ENCODE data around the gene IRS2.
A peak's percentile ranks its signal among the peaks of the same experiment; 100 is the strongest.

IRS2 gene

DNA sequence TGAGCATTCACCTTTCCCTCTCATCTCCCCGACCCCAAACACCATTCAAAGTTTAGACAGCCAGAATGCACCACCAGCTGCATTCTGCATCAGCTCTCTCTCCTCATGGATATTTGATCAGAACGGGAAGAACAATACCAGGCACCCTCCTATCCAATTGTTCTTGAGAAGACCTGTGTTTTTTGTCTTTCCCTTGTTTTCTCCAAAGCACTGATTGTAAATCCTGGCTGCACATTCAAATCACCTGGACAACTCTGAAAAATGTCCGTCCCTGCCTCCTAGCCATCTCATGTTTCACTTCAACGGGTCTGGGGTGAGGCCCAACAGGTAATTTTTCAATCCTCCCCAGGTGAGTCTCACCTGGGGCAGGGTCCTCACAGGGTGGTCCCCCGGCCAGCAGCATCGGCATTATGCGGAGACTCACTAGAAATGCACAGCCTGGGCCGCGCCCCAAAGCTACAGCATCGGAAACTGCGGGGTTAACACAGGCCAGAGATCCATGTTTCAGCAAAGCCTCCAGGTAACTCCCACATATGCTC, 5.5 kb downstream of the IRS2 start:
- no peak for DNase-seq

- no peak for DNase-seq
Measured at GRCh38 chr13:109779876-109780510, 6.4 kb downstream of the IRS2 start.

DNA sequence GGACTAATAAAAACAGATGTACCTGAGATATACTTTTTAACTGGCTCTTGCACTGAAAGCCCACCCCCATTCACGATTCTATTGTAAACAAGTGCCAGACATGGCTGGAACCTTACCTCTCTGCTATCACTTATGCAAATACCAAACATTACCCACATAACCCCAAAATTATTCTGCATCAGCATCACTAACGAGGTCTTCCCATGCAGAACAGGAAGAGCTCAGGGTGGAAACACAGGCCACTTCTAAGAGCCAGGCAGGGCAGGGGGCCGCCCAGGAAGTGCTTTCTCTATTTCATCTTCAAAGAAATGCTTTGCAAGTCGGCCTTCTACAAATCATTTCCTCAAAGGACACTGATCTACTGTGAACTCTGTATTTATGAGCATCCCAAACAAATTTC, 7.3 kb downstream of the IRS2 start:
- DNase-seq, result peak; percentile 21

DNA sequence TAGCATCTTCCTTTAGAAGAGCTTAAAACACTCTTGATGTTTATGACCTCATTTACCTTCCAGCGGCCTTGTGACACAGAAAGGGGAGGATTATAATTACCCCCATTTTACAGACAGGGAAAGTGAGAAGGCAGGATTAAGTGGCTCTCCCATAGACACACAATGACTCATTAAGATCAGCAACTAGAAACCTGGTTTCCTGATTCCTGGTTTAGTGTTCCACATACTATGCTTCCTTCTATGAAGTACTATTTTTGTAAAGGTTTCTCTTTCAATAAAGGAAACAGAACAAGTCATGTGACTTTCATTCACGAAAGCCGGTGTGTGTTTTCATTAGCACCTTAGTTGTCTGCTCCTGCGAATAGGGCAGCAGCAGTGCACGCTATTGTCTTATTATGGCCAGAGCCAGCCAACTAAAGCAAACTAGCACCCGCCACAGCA, 8.3 kb downstream of the IRS2 start:
- peak; percentile 23 for DNase-seq

DNA sequence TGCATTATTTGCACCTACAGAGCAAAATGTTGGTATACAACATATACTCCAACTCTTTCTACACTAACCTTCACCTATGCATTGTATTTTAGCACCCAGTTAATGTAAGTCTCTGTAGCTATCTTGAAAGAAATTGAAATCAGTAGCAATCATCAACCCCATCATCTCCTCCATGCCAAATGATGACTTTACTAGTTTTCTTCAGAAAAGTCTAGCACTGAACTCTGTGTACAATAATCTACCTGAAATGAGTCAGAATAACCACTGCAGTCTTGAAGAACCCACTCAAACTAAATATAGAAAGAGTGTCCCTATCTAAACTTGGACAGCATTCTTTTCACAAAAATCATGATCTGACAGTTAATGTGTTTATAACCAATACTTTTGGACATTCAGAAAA, 9.8 kb downstream of the IRS2 start:
- no peak for DNase-seq

DNA sequence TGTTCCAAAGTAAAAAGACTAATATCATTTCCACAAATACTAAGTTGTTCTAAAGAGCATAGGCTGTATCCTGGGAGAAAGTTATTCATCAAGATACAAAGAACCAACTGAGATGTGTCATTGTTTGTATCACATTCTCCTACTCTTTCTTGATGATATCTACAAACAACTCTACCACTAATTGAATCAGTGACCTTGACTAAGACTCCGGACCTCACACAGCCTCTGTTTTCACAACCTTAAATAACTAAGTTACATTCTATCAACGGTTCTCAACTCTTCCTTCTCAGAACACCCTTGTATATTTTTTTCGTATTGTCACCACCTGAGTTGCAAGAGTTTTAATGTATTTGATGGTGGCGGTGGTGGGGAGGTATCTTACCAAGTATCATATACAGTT, 12.6 kb downstream of the IRS2 start:
- DNase-seq, result no peak

- DNase-seq, result no peak
Measured at GRCh38 chr13:109773276-109773675, 13.1 kb downstream of the IRS2 start.

GRCh38 chr13:109771926-109772325, 14.5 kb downstream of the IRS2 start:
- DNase-seq, result no peak

DNA sequence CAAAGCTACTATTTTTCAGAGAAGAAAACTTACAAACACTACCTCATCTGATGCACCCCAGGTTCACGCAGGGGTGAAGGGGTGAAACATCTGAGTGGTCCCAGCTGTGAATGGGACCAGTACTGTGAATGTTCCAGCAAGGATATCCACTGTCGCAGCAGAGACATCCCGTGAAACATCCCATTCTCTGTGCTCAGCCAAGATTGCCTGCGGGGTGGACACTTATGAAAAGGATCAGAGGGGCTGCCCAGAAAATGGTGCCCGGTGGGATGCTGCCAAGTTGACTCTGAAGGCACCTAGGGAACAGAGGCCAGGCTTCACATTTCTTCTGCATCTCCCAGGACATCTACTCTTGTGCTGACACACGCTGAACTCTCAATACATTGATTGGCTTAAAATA, 15.9 kb downstream of the IRS2 start:
- no peak for DNase-seq

DNA sequence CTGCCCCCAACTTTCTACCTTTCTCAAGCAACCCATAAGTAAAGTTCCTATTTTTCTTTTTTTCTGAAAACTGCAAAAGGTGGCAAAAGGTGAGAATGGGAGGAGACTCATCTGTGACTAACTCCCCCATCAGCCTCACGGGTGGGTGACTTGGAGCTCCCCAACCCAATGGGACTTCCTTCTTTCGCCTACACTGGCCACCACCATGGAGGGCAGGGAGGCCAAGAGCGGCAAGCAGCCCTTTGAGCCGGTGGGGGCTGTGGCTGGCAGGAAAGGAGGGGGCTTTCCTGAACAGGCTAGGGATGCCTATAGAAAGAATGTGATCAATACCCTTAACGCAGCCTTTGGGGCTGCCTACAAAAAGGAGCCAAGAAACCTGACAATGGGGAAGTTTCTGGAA, 16.5 kb downstream of the IRS2 start:
- no peak for DNase-seq

DNA sequence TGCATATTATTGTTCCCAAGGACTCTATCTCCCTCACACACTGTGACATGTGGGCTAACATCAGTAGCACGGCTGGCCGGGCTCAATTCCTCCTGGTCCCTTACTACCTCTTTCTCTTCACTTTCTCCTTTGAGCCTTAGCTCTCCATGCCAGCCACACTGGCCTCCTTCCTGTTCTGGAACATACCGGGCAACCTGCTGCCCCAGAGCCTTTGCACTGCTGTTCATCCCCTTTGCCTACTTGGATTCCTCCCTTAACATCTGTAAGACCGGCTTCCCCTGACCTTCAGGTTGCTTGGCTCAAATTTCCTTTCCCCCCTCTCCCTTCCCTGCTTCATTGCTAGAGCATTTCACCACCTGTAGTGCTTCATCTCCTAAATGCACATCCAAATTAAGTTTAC, 17.1 kb downstream of the IRS2 start:
- no peak for DNase-seq

- DNase-seq, result no peak
Measured at GRCh38 chr13:109768616-109769015, 17.8 kb downstream of the IRS2 start.

- no peak for DNase-seq
Measured at GRCh38 chr13:109768176-109768575, 18.2 kb downstream of the IRS2 start.

DNA sequence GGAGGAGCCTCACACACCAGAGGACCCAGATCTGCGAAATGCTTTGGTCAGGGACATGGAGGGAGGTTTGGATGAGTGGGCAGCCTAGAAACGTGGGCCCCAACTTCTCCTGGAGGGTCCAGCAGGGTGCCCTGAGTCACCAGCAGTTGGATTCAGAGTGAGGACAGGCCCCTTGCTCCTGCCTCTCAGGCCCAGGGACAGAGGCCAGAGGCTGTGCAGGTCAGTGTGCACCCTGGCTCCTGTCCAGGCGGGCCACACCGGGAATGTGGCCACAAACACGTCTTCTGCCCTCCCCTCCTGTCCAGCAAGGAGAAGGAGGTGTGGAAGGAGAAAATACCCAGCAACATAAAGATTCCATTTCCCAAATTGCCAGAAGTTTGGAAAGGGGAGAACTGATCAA, 19.4 kb downstream of the IRS2 start:
- no peak for DNase-seq

- no peak for DNase-seq
Measured at GRCh38 chr13:109764470-109765291, 21.7 kb downstream of the IRS2 start.

DNA sequence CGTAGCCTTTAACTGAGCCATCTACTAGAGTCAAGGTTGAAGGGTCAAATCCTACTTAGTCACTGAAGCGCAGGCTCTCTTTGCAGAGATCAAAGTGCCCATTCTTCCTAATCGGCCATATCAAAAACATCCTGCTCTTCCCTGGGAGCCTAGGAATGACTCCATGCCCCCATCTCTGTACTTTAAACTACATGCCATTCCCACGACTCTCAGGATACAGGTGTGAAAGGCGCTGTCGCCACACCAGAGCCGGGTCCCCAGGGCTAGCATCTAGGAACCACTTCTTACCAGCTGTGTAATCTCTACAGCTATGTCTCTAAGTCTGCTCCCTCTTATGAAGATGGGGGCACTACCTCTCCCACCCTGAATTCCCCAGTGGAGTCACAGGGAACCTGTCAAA, 22.3 kb downstream of the IRS2 start:
- no peak for DNase-seq

GRCh38 chr13:109762791-109763190, 23.6 kb downstream of the IRS2 start:
- no peak for DNase-seq

GRCh38 chr13:109761695-109762094, 24.7 kb downstream of the IRS2 start:
- no peak for DNase-seq

DNA sequence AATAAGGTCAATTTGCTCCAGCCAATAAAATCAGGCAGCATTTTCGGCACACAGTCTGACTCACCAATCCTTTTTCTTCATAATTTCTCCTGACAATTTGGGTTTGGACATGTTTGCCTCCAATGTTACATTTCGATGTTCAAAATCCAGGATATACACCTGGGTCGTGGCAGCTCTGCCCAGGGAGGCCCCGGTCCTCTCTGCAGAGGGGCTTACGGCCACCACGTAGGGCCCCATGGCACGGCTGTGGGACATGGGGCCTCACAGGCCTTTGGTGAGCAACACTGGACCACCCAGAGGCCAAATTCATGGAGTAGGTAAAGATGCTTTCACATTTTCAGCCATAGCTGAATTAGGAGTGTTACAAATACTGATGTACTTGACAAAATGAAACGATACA, 25.4 kb downstream of the IRS2 start:
- DNase-seq, result no peak

DNA sequence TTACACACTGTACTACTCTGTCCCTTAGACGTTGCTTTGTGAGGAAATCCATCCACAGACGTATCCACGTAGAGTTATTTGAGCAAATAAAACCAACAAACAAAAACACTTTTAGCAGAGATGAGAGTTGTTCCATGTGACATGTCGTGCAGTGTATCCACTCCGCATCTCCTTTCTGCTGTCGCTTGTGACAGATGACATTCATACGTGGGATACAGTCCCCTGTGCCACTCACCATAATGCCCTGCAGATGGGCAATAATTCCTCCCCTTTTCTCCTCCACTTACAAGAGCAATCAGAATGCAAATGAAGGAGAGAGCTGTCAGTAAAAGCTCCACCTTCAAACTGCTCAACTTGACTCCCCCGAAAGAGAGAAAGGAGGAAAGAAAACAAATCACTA, 26.0 kb downstream of the IRS2 start:
- DNase-seq, result no peak

DNA sequence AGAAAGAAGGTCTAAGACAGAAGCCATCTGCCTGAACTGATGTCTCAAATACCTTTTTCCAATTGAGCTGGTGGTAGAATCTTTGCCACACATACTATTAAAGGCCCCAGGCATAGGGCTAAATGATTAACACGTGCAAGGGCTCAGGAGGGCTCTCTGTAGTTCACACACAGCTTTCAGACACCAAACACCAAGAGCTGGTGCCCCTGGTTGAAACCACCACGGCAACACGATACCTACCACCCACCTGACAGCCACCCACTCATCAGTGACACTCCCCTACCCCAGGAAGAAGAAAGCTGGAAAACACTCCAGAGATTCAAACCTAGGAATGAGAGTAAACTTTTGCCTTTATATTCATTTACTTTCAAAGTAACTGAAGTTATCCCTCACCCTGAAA, 26.8 kb downstream of the IRS2 start:
- no peak for DNase-seq

- no peak for DNase-seq
Measured at GRCh38 chr13:109758937-109759480, 27.4 kb downstream of the IRS2 start.

- DNase-seq, result no peak
Measured at GRCh38 chr13:109756778-109757177, 29.6 kb downstream of the IRS2 start.

DNA sequence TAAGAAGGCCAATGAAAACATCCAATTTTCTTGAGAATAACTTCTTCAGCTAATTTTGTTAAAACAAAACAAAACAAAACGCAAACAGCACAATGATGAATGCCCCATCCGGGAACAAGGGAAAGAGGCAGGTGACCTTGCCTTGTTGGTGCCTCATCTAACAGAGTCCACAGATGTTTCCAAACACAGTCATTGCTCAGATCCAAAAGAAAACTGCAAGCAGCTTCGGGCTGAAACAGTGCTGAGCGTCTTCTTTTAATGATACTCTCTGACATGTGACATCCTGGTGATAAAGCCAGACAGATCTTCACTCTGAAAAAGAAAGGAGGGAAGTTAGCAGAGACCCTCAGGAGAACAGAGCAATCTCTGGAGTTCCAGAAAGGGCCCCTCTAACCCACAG, 30.4 kb downstream of the IRS2 start:
- no peak for DNase-seq

All from activated CD4-positive, alpha-beta T cell treated with anti-CD3 and anti-CD28 coated beads, Interleukin-10, Interleukin-2, amounts not matched to agents 100 ng/mL and 50 ng/mL, durations not matched to agents 16 hours and 8 hours (primary cell).